HS-27A (cell line): ENCODE measurements around the gene TBX10.
"Not testable (repeated sequence)": the region's sequence is repeated elsewhere in the genome, so short reads cannot be mapped to it uniquely, and the experiment has no call there.

Experiments
- DNase-seq: peaks from one replicate; pipeline ENCODE4 v3.0.0-alpha.2; 2012; ENCODE audit warnings: low read depth, missing footprints

TBX10 gene

DNA sequence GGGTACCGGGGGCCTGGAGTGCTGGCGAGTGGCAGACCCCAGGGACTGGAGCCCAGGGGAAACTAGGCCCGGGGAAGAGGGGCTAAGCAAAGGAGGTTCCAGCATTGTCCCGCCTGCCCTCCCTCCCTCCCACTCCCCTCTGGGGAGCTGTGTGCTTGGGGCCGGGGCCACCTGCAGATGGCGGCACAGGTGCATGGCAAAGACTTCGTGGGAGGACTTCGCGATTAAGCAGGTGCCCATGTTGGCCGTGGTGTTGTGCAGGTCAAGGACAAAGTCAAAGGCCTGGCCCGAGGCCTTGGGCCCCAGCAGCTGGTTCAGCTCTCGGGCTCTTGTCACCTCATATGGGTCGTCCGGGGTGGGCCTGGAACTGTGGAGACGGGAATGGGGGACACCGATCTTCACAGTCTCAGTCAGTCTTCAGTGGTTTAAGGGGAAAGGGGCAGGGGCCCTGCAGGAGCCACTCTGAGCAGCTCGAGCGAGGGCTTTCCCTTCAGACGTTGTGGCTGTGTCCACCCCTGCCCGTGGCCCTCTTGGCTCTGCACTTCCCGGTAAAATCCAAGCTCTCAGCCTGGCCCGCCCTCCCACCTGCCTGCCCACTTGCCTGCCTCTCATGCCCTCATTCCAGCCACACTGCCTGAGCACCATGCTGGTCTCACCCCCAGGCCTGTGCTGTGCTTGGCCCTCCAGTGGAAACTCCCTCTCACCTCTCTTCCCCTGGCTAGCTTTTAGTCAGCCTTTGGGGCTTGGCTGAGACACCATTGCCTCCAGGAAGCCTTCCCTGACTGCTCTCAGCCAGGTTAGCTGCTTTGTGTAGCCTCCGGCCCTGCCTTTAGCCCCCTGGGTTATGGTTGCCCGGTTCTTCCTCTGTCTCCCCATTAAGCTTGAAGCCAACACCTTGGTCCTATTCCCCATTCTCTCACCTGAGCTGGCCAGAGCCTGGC, 6.2 kb upstream of the TBX10 start:
- no peak for DNase-seq

DNA sequence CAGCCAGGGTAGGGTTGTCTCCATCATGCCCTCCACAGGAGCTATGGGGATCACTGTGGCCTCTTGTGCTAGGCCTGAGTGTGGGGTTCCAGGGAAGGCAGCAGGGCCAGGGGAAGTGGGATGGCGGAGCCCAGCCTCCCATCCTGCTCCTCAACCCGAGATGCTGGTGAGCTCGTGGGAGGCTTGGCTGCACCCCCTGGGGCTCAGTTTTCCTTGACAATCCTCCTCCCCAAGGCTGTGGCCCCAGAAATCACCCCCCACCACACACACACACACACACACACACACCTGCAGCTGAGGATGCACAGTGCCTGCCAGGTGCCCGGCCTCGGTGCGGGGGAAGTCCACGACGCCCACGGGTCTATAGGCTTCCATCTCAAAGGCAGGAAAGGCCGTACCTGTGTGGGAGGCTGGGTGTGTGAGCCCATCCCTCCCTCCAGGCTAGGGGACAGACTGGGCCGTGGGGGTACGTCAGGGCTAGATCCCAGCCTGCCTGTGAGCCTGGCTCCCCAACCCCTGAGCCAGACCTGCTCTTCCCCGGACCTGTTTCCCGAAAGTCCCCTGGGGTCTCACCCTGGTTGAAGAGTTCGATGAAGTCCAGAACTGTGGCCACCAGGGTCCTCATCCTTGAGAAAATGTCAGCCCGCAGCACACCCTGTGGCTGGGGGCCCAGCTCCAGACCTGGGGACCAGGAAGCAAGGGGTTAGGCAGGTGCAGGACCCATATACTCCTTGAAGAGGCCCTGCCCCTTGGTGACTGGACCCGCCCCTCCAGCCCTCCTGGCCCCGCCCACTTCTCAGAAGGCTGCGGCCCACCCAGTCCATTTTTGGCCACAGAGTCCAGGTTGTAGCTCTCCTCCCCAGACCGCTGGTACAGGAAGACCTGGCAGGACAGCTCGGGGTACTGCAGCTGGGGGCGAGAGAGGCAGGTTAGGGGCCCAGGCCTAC, 5.2 kb upstream of the TBX10 start:
- no peak for DNase-seq

DNA sequence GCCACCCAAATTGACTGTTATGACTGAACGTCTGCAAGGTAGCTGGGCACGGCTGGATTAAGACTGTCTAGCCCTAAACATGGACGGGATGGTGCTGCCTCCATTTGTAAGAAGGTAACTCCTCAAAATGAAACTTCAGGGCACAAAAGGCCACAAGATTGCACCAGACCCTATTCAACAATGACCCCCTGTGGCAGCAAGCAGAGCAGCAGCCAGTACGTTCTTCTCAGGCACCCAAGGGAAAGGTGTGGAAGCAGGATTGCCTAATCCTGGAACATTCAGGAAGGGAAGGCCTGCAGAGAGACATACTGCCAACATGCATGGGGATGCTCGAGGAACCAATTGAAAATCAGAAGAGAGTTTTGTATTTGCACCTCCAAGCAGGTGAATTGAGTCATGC, 4.5 kb upstream of the TBX10 start:
- no peak for DNase-seq

DNA sequence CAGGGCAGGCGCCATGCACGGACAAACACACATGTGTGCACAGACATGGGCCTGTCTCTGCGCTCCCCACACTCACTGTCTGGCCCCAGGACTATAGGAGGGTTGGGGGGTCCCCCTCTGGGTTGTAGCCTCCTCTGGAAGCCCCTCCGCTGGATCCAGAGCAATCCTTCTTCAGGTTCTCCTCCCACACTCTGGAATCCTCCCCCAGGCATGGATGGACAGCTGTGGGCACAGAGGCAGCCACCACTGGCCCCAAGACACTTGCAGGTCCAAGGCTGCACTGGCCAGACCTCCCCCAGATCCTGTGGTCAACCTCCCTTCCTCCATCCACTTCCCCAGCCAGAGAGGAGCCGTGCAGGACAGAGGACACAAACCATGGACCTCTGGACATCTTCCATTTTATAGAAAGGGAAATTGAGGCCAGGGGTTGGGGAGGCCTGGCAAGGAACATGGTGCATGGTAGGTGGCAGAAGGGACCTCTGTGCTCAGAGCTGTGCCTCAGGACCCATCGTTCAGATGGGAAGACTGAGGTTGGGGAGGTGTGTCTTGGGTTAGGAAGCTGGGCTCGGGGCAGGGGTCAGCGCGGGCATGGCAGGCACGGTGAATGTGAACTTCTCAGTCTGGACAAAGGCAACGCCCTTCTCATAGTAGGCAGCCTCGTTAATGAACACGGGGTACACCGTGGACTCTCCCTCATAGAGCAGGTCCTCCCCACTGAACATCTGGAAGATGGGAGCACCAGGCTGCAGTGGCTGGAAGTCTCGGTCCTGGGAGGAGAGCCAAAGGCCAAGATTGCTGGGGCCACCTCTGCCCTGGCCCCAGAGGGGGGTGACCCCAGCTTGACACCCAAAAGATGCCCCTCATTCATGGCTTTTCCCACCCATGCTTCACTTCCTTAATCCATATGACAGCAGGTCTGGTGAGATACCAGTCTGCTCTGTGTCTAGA, 2.9 kb upstream of the TBX10 start:
- DNase-seq = no peak

DNA sequence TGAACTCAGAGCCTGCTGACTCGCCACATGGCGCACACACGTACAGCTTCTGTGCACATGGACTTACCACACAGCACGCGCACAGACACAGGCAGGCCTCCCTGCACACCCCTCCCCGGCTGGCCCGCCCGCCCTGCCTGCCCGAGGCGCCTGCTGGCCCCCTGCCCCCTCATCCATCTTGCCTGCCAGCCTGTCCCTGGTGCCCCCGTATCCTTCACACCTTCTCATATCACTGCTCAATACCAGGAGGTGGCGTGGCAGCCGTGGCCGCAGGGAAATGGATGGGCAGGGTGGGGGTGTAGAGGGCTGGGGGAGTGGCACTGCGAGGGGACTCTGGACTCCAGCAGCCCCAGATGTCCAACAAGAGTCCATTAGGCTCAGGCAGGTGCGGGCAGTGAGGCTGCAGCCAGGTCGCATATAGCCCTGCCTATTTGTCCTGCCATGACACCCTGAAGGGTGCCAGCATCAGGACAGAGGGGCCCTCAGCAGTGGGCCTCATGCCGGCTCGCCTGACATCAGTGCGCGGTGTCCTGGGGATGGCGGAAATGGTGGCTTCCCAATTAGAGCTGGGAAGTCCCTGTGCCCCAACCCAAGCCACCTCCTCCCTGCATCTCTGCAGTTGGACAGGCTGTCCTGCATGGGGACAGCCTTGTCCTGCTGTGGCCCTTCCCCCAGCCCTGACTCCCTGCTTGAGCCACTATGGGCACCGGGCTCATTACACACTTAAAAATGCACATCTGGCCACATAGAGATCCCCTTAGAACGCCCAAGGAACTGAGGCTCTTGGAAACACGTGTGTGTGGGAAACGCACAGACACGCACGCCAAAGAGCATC, 2.0 kb upstream of the TBX10 start:
- DNase-seq = no peak

DNA sequence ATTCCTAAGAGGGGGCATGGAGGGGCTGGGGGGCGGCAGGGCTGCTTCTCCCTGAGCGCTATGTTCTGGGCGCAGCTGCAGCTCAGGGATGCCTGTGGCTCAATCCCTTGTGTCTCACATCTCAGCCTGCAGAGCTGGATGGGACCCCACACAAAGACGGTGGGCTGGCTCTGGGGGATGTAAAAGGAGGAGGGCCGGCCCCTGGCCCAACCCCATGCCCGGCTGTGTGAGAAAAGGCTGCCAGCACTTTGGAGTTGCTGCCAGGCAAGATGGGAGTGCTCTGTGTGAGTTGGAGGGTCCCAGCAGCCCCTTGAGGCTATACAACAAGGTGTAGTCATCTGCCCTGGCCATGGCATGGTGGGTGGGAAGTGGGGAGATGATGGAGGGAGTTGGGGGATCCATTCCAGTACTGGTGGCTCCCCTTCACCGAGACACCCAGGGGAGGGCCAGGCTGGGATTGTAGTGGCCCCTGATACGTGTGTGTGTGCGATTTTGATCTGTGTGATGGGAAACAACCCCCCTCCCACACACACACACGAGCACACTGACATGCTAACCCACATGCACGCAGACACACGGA, 1.3 kb upstream of the TBX10 start:
- no peak for DNase-seq

DNA sequence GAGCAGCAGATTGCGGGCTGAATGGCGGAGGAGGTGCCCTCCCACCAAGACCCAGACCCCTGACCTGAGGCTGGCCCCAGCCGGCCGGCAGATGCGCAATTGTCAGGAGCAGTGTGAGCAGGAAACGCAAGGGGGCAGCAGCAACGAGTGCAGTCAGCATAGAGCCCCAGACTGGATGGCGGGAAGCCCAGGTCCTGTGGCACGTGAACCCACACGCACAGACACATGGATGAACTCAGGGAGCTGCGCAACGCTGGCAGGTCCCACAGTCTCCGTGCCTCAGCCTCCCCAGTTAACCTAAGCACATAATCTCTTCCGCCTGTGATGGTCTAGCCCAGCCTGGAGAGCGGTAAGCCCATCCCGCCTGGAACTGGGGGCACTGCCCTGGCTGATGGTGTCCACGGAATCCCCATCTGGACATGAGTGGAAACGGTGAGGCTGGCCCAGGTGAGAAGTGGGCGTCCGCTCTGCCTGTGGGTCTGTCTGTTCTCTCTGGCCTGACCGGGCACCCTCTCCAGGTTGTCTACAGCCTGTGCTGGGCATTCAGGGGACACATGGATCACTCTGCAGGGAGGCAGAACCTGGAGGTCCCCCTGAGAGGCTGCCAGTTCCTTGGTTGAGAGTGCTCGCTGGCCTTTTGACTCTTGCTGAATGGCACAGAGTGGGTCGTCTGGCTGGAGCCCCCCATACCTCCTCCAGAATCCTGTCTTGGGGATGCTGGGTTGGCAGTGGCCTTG, 626 bp upstream of the TBX10 start:
- no peak for DNase-seq

DNA sequence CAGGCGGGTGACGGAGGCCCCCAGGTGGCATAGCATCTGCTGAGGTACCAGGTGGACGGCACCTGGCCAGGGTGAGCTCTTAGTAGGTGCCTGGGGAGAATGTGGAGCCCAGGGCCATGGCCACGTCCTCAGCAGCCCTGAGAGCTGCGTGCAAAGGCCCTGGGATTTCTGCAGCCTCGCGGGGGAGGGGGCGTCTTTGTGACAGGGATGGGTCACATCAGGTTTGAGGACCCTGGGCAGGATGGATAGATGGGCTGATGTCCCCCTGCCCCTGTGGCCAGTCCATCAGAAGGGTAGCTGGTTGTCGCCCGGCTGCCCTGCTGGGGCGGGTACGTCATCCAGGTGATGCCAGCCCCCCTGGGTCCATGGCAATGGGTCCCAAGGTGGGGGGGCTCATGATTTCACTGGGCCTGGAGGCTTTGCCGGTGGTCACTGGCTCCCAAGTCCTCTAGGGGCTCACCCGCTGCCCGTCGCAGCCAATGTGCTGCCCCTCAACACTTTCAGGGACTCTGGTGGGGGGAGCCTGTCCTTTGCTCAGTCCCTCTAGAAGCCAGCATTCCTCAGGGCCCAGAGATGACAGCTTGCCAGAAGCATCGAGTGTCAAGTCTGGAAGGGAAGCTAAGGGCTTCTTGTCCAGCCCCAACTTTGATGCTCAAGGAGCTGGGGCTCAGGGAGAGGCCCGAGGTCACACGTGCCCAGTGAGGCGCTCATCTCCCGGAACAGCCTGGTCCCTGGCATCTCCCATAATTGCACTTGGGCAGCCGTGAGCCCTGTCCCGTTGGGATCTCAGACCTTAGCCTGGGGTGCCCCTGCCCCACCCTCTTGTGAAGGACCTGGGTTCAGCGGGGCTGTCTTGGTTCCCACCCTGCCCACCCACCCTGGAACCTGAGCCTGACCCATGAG, 777 bp downstream of the TBX10 start:
- DNase-seq = no peak

DNA sequence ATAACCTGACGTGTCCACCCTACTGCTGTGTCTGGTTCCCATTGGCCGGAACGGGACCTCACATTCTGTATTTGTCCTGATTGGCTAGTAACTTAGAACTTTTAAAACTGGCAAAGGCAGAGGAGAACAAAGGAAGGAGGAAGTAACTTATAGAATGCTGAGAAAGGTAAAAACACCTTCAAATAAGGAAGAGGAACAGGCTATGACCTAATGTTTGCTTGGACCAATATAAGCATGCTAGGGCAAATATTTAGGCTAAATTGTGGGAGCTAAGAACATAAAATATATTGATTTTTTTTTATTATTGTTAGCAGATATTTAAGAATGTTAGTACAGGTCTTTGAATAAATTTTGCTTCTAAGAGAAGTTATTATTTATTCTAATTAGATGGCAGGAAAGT, 2.1 kb downstream of the TBX10 start:
- not testable (repeated sequence) for DNase-seq

DNA sequence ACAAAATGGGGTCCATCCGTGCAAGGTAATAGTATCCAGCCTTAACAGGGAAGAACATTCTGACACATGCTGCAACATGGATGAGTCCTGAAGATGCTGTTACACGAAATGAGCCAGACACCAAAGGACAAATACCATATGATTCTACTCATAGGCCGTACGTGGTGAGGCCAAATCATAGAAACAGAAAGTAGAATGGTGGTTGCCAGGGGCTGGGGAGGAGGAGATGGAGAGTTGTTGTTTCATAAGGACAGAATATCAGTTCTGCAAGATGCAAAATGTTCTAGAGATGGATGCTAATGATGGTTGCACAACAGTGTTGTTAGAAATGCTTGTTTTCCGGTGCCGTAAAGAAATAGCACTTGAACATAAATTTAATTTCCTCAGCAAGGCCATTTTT, 2.6 kb downstream of the TBX10 start:
- no peak for DNase-seq

DNA sequence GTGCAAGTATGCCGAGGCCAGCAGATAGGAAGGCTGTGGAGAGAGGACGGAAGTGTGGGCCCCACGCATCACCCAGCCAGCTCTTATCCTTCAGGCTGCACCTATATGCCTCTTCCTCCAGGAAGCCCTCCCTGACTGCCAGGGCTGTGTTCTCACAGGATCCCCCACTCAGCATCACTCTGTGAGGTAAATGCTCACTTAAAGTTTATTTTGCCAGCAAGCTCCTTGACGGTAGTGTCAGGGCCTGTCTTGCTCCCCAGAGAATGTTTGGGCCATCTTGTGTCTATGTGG, 4.4 kb downstream of the TBX10 start:
- DNase-seq = no peak

DNA sequence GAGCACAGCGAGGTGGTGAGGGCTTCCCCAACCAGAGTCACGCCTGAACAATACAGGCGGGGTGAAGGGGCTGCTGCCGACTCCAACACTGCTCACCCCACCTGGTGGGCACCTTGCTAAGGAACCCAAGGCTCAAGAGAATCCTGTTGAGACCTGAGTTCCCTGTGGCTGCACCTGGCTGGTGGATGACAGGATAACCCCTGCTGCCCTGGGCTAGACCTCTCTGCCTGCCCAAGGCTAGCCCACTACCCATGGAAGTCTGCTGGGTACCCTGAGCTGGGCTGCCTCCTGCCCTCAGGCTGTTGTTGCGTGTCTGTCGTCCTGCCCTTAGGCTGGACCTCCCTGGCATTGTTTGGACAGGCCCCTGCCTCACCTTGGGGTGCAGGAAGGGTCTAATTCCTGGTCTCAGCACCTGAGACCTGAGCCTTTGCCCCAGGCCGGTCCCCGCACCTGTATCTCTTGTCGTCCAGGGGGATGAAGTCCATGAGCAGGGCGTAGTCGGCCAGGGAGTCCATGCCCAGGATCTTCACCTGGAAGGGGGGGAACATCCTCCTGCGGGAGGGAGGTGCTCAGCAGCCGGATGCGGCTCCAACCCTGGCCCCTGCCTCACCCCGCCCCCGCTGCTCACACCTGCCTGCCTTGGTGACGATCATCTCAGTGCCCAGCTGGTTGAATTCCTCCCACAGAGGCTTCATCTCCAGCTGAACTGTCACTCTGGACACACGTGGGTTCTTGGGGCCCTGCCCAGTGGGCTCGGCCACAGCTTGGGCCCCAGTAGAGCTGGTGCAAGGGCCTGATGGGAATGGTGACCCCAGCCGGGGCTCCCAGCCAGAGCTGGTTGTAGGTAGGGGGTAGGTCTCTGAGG, 5.0 kb downstream of the TBX10 start:
- no peak for DNase-seq

DNA sequence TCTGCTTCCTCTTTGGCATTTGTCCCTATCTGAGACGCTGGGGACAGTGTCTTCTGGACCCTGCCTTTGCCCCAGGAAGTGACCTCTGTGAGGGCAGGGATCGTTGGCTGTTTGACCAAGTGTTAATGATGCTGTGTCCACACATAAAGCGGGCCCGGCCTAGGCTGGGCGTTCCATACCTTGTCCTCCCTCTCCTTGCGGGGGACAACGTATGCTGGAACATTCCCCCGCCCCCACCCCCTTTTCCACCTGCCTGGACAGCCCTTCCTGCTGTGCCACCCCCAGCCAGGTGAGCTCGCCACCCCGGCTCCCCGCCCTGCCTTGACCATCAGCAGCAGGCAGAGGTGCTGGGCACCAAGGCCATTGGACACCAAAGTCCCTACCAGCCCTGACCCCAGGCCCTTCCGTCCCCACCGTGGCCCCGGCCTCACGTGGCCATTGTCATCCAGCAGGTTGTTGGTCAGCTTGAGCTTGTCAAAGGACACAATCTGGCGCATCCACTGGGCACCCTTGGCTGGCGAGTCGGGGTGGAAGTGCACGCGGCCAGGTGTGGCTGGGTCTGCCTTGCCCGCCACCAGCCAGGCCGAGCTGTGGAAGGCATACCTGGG, 5.7 kb downstream of the TBX10 start:
- DNase-seq = no peak

DNA sequence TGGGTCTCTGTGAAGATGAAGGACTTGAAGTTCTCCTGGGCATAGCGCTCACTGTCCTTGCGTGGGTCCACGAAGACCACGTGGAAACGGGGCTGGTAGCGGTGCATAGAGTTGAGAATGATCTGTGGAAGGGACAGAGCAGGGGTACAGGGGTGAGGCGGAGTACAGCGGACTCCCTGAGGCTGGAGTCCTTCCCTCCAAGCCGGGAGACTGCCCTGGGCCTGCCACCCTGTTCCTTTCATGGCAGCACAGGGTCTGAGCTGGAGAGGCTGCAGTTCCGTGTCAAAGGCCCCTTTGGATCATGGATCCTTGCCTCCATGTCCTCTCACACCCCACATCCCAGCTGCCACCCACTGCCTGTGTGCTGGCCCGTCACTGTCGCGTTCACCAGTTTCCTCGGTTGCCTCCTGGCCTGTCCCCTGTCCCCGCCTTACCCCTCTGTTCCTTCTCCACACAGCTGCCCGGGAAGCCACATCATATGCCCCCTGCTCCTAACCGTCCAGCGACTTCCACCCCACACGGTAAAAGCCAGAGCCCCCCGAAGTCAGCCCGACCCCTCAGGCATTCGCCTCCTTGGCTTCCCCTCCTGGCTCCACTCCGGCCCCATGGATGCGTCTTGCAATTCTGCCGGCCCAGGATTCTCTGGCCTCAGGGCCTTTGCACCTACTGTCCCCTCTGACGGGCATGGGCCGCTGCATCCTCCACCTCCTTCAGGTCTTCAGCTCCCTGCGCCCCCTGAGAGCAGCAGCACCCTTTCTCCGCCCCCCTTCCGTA, 6.4 kb downstream of the TBX10 start:
- DNase-seq = no peak

DNA sequence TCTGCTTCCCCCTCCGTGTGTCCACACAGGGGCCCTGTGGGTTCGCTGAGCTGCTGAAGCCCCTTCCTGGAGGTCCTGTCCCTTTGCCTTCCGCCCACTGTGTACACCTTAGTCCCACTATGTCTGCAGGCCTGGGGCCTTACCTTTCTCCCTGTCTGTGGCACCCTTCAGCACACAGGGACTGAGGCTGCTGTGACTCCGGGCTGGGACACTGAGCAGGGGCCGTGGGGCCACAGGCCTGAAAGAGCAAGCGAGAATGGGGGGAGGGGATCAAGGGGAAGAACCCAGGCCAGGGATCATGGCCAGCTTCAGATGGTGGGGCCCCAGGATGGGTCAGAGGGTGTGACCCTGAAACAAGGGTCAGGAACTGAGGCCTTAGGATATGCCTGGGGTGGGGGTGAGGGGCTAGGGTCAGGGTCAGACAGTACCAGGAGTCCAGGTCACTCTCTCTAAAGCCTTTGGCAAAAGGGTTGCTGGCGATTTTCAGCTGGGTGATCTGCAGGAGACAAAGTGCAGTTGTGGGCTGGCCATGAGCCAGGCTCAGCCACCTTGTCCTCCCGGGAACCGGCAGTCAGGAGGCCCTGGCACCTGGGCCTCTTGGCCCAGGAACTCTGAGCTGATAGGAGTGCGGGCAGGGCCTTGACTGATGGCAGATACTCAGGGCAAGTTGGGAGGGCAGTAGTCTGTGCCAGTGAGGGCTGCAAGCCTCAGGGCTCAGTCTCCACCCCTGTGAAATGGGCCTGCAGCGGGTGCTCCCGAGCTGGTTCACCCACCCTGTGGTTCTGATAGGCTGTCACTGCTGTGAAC, 7.2 kb downstream of the TBX10 start:
- DNase-seq = no peak

DNA sequence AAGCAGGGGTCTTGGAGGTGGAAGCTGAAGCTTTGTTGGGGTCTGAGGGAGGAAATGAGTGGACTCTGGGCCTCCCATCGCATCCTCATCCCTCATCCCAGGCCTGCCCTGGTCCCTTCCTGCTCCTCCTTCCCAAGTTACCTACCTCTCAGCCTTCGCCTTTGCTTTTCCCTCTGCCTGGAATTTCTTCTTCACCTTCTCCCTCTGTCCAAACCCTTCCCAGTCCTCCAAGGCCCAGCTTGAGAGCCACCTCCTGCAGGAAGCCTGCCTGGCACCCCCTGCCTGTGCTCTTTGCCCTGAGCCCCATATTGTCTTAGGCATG, 7.7 kb downstream of the TBX10 start:
- DNase-seq = no peak
